Left ventricle myocardium inferior (tissue), 1 donor: ENCODE measurements around the gene NFIB. TPM values are rescaled to one million over a fixed set of nuclear protein-coding genes. Genes with fewer than 3 reads are reported as not detected.

Source experiments
- DNase-seq: peaks from one replicate; pipeline ENCODE4 v3.0.0-alpha.2; 2020
- H3K27ac ChIP-seq: fragments of 200-600 bp; replicated peaks from 2 replicates; pipeline ENCODE4 v1.8.0; 2021
- H3K27me3 ChIP-seq: fragments of 200-600 bp; 2 replicates; pipeline ENCODE4 v1.8.0; 2021; ENCODE audit warnings: low read depth
- H3K36me3 ChIP-seq: fragments of 200-600 bp; 2 replicates; pipeline ENCODE4 v1.8.0; 2021
- H3K4me1 ChIP-seq: fragments of 200-600 bp; 2 replicates; pipeline ENCODE4 v1.8.0; 2021
- H3K4me3 ChIP-seq: fragments of 200-600 bp; 2 replicates; pipeline ENCODE4 v1.8.0; 2021; ENCODE audit warnings: mild to moderate bottlenecking, moderate library complexity
- H3K9me3 ChIP-seq: fragments of 200-600 bp; replicated peaks from 2 replicates; pipeline ENCODE4 v1.8.0; 2021
- intact Hi-C: fragments of 100-400 bp; cut with micrococcal nuclease; formaldehyde crosslinking; loops from one replicate; pipeline ENCODE4 v1.11.0; 2022
- total RNA-seq: library from RNA; stranded (reverse); fragmentation: NEBNext Ultra II Directional; extraction: Animal tissue kit (Norgen Biotek cat#: 25700); gene quantifications from one replicate; pipeline ENCODE4 v1.2.1, GENCODE V29; 2021
- TF ChIP-seq, protein P1 (sequence below): fragments of 200-600 bp; IDR thresholded peaks from 2 replicates; pipeline ENCODE4 v1.8.0; 2021; ENCODE audit warnings: antibody characterized with exemption, mild to moderate bottlenecking, borderline replicate concordance
- donor health status: DM: no; HTN: yes; CAD: no; lungs with severe emphysema.

The NFIB gene
- total RNA-seq, 1 donor from 2014 or later, result 110 TPM

DNA sequence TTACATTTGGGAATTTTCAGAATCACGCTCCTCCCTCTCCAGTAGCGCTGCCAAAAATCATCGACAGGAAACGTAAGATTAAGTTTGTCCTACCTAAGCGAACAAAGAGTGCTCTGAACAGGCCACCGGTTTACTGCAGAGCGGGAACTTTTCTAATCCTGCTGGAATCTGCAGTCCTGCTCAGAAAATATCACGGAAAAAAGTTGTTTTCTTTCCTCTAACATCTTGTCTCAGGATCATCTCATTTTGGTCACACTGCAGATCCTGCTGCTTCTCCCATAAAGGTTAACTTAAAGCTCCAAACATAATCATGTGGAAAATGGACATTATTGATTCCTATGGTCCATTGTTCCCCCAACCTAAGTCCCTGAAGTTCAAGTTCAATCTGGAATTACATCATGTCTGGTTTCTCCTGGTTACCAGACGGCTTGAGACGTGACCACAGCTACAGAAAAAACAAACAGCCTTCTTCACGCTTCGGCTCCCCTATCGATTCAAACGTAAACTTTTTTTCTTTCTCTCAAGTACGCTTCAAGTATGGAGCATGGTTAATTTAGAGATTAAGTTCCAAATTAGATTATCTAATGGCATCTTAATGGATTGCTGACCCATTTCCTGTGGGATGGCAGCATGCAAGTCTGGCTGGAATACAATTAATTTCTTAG is 217.6 kb downstream of the NFIB start:
- Histone ChIP-seq H3K27me3 (no peaks in the 10 kb centered on the region), H3K4me3 (peak overlapping the region; percentile 52), H3K27ac (peak overlapping the region; percentile 88), H3K9me3 (no peaks in the 10 kb centered on the region), H3K4me1 (peaks cover 80% of the 10 kb centered on the region), H3K36me3 (no peaks in the 10 kb centered on the region)
- intact Hi-C loops, result loop anchor here (10.0 kb wide), 2 partner anchors 202 to 218 kb away; partner anchors contain the start of gene NFIB
- DNase-seq, result no peak
- TF ChIP-seq, protein P1, sequence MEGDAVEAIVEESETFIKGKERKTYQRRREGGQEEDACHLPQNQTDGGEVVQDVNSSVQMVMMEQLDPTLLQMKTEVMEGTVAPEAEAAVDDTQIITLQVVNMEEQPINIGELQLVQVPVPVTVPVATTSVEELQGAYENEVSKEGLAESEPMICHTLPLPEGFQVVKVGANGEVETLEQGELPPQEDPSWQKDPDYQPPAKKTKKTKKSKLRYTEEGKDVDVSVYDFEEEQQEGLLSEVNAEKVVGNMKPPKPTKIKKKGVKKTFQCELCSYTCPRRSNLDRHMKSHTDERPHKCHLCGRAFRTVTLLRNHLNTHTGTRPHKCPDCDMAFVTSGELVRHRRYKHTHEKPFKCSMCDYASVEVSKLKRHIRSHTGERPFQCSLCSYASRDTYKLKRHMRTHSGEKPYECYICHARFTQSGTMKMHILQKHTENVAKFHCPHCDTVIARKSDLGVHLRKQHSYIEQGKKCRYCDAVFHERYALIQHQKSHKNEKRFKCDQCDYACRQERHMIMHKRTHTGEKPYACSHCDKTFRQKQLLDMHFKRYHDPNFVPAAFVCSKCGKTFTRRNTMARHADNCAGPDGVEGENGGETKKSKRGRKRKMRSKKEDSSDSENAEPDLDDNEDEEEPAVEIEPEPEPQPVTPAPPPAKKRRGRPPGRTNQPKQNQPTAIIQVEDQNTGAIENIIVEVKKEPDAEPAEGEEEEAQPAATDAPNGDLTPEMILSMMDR, result no peak

DNA sequence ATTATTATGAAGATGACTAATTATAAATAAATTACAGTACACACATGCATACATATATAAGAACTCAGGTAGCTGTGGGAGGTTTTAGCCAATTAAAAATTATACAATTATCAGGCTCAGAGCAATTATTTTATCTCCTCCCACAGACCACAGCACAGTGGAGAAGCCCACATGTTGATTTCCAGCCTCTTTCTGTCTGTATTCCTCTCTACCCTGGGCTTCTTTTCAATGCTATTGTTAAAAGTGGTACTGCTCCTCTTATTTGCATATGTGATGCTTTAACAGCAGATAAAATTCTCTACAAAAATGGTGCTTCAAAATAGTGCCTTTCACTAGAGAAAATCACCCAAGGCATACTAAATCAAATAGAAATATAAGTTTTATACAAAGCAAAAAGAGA is 218.7 kb downstream of the NFIB start:
- Histone ChIP-seq H3K9me3 (no peaks in the 10 kb centered on the region), H3K27me3 (no peaks in the 10 kb centered on the region), H3K27ac (peak overlapping the region; percentile 88), H3K4me1 (peaks cover 87% of the 10 kb centered on the region), H3K4me3 (no peak overlapping the region), H3K36me3 (no peaks in the 10 kb centered on the region)
- TF ChIP-seq, protein P1, result no peak
- intact Hi-C loops, result loop anchor here (10.0 kb wide), 2 partner anchors 200 to 220 kb away; partner anchors contain the start of gene NFIB
- DNase-seq, result no peak

GRCh38 chr9:14094491-14094890 is 219.4 kb downstream of the NFIB start:
- Histone ChIP-seq H3K27me3 (no peaks in the 10 kb centered on the region), H3K36me3 (no peaks in the 10 kb centered on the region), H3K9me3 (no peaks in the 10 kb centered on the region), H3K27ac (peak overlapping the region; percentile 88), H3K4me3 (no peak overlapping the region), H3K4me1 (peaks cover 87% of the 10 kb centered on the region)
- TF ChIP-seq, protein P1, result no peak
- intact Hi-C loops, result loop anchor here (10.0 kb wide), 2 partner anchors 200 to 220 kb away; partner anchors contain the start of gene NFIB
- no peak for DNase-seq

DNA sequence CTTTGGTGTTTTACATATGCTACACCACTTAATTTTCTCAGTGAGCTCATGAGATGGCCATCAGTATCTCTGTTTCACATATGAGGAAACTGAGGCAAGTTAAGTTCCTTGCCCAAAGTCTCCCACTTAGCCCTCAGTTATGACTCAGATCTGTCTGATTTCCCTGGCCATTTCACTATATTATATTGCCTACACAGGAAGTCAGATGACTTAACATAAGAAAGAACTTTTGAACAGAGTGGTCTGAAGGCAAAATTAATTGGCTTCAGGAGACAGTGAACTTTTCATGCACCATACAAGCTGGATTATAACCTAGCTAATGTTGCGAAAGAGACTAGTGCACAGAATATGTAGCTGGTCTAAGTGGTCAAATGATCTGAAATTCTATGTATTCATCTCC is 221.6 kb downstream of the NFIB start:
- H3K36me3 ChIP-seq, result peaks cover 9% of the 10 kb centered on the region
- H3K9me3 ChIP-seq, result no peaks in the 10 kb centered on the region
- H3K27me3 ChIP-seq, result no peaks in the 10 kb centered on the region
- TF ChIP-seq, protein P1, result no peak
- intact Hi-C loops, result loop anchor here (10.0 kb wide), 2 partner anchors 198 to 222 kb away; partner anchors contain the start of gene NFIB
- H3K4me3 ChIP-seq, result no peak overlapping the region
- no peak overlapping the region for H3K27ac ChIP-seq
- peaks cover 75% of the 10 kb centered on the region for H3K4me1 ChIP-seq
- no peak for DNase-seq

- TF ChIP-seq, protein P1, result no peak
- Histone ChIP-seq H3K4me3 (no peak overlapping the region), H3K27me3 (no peaks in the 10 kb centered on the region), H3K36me3 (peaks cover 21% of the 10 kb centered on the region), H3K9me3 (no peaks in the 10 kb centered on the region), H3K27ac (no peak overlapping the region), H3K4me1 (peaks cover 54% of the 10 kb centered on the region)
- intact Hi-C loops, result no loop called here
- DNase-seq, result no peak
Observed at GRCh38 chr9:14089051-14089803, 224.7 kb downstream of the NFIB start.
